G401.6 (cell line): ENCODE data around the gene LY9.

Source experiments
- FAIRE-seq: peaks from 2 replicates; lab custom pipeline; 2012; peaks lifted over from hg19 to GRCh38; lab: Jason Lieb, UNC

LY9 gene

GRCh38 chr1:160801836-160802580 is 6.0 kb downstream of the LY9 start:
- FAIRE-seq = no peak

DNA sequence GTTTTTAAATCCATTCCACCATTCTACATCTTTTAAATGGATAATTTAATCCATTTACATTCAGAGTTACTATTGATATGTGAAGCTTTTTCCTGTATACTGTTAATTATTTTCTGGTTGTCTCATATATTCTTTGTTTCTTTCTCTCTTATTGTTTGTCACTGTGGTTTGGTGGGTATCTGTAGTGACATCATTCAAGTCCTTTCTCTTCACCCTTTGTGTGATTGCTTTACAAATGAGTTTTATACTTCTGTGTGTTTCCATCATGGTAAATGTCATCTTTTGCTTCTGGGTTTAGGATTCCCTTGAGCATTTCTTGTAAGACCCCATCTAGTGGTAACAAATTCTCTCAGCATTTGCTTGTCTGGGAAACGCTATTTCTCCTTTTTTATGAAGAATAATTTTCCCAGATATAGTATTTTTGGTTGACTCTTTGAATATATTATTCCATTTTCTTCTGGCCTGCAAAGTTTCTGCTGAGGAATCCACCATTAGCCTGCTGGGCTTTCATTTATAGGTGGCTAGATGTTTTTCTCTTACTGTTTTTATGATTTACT is 10.2 kb downstream of the LY9 start:
- no peak for FAIRE-seq

- no peak for FAIRE-seq
Measured at GRCh38 chr1:160806784-160807183, 10.8 kb downstream of the LY9 start.

DNA sequence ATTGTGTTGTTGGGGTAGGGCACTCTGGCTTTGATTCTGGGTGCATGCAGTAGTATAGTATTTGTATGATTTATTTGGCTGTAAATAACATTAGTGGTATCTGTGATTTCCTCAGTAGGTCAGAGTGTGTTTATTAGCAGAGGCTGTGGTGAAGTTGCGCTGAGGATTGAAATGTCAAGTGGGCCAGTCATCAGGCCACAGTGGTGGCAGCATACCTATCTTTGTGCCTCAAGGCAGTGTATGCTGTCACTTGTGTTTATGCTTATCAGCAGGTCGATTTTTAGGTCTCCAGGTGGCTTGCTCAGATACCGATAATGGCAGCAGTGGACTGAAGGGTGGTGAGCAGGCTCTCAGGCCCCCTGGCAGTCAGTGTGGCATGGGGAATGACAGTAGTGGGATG is 11.3 kb downstream of the LY9 start:
- no peak for FAIRE-seq

DNA sequence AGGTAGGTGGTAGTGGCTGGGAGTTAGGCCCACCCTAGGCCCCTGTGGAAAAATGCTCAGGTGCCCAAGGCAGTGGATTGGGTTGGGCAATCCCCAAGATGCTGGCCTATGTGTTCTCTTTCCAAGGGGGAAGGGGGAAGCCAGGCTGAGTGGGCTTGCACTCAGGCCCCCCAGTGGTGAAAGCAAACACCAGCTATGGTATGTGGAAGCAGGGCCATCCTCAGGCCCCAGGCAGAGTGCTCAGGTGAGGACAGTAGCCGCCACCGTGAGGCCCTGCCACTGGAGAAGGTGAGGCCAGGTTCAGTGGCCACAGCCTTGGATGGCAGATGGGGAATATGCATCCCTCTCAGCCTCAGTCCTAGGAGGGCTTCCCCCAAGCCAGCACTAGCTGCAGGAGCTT is 11.8 kb downstream of the LY9 start:
- no peak for FAIRE-seq

DNA sequence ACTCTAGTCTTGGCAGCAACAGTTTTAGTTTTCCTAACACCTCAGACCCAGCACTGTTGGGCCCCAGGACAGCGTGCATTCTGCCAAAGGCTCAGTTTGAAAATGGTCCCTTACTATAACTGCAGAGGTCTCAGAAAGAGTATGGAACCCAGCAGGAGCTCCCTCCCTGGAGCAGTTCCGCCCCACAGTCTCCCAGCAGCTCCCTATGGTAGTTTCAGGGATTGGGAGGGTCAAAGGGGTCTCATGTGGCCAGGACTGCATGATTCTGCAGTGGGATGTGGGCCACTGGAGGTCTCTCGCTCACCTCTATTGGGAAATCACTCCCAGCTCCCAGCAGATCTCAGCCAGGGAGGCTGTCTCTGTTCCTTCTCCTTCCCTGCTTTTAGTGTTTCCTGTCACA is 12.3 kb downstream of the LY9 start:
- no peak for FAIRE-seq

DNA sequence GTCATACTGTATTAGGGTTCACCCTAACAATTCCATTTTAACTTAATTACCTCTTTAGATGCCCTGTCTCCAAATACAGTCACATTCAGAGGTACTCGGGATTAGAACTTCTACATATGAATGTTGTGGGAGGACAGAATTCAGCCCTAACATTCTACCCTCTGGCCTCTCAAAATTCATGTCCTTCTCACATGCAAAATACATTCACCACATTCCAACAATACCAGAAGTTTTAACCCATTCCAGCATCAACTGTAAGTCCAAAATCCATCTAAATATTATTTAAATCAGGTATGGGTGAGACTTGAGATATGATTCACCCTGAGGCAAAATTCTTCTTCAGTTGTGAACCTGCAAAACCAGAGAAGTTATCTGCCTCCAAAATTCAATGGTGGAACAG is 14.5 kb downstream of the LY9 start:
- no peak for FAIRE-seq

- FAIRE-seq = no peak
Measured at GRCh38 chr1:160811147-160811546, 15.2 kb downstream of the LY9 start.

GRCh38 chr1:160813215-160813614 is 17.2 kb downstream of the LY9 start:
- no peak for FAIRE-seq

- FAIRE-seq = no peak
Measured at GRCh38 chr1:160814316-160814715, 18.3 kb downstream of the LY9 start.

DNA sequence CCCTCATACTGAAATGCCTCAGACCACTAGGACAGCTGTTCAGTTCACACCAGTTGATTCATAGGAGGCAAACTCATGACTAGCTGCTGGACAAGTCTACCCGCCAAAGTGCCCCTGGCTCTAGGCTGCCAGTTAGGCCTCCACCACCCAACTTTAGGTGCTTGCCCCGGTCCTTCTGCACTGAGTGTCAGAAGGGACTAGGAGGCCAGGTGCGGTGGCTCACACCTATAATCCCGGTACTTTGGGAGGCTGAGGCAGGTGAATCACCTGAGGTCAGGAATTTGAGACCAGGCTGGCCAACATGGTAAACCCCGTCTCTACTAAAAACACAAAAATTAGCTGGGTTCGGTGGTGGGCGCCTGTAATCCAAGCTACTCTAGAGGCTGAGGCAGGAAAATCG is 18.9 kb downstream of the LY9 start:
- FAIRE-seq = no peak

- no peak for FAIRE-seq
Measured at GRCh38 chr1:160818207-160818937, 22.4 kb downstream of the LY9 start.

GRCh38 chr1:160819186-160819585 is 23.2 kb downstream of the LY9 start:
- no peak for FAIRE-seq

- FAIRE-seq = no peak
Measured at GRCh38 chr1:160821627-160822026, 25.7 kb downstream of the LY9 start.

- FAIRE-seq = no peak
Measured at GRCh38 chr1:160823296-160823695, 27.3 kb downstream of the LY9 start.

- no peak for FAIRE-seq
Measured at GRCh38 chr1:160826546-160826945, 30.6 kb downstream of the LY9 start.

DNA sequence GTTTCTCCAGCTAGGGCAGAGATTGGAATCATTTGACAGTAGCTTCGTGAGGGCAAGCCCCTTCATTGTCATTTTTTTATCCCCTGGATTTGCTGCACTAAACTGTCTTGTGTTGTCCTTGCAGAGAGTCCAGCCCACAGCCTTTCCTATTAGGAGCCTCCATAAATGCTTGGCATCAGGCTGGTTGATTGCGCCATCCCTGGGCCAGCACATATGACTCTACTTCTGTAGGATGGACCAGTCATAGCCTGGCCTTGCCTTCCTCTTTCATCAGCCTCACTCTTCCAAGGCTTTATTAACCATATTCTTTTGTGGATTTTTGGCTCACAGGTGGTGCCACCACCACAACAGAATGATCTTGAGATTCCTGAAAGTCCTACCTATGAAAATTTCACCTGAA is 31.4 kb downstream of the LY9 start:
- FAIRE-seq = no peak

- no peak for FAIRE-seq
Measured at GRCh38 chr1:160829766-160830165, 33.8 kb downstream of the LY9 start.

DNA sequence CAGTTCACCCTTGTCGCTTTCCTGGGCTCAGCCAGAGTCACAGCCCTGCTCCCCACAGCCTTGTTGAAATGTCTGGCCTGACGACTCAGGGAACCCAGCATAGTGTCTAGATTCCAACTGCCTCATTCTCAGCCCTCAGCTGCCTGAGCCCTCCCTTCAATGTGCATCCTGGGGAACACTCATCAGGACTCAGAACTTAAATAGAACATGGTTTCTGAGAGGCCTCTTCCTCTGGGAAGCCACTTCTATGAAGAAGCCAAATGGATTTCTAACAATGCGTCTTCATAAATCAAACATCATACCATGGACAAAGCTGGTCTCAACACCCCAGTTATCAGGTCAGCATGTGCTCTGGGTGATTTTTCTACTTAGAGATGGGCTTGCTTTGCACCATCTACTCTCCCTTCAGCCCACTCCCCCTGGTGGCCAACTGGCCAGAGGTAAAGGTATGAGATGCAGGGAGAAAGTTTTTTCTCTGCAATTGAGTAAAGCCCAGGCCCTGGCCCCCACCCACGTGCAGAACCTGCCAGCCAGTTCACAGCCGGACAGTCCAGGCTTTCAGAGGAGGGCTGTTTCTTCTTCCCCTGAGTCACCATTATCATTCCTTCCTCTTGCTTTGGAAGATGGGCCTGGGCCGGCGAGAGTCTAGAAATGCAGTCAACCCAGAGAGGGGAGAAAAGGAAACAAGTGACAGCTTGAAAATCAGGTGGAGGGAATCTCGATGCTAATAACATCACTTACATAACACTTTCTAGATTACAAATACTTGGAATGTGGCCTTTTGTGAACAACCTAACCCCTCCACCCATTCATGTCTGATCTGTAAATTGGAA is 34.6 kb downstream of the LY9 start:
- no peak for FAIRE-seq

- FAIRE-seq = peak; percentile 52
Measured at GRCh38 chr1:160834945-160835565, 39.1 kb downstream of the LY9 start.

- FAIRE-seq = no peak
Measured at GRCh38 chr1:160835751-160836150, 39.8 kb downstream of the LY9 start.

DNA sequence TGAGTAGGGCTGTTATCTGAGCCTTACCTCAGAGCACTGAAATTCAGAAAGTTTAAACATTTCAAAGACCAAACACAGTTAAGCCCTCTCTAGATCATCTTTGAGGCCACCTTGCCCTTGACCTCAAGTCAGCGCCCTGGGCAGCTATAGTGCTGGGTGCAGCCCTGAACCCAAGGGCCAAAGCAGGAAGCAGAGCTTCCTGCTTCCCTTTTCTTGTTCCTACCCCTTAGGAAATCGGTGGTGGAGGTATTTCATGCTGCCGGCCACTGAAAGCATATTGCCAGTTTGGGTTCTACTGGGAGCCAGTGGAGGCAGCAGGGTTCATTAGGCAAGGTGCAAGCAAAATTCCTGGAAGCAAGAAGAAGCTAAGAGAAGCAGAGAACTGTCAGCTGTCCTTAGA is 40.6 kb downstream of the LY9 start:
- FAIRE-seq = no peak
